Pancreas (tissue), 10 donors: ENCODE measurements around the gene RGS11. TPM values are rescaled to one million over a fixed set of nuclear protein-coding genes. Genes with fewer than 3 reads are reported as not detected.
A peak's percentile ranks its signal among the peaks of the same experiment; 100 is the strongest.

ENCODE experiments used
- ATAC-seq, 4 donors: fragments of 200-7000 bp; cut with Tn5 transposase; one replicate each; pipeline versions ENCODE4 v1.8.0 to v1.9.1; 2020; ENCODE audit warnings: mild to moderate bottlenecking in 4 of 4, moderate library complexity in 4 of 4
- DNase-seq, 6 donors: peaks; one replicate each; pipeline ENCODE4 v3.0.0-alpha.2; 2020
- FAIRE-seq: peaks from 2 replicates; lab custom pipeline; 2012; peaks lifted over from hg19 to GRCh38; lab: Jason Lieb, UNC
- H3K27ac ChIP-seq, 4 donors: fragments of 200-600 bp; sonication (generic); 1 replicate in 3 of 4; 2 replicates in 1 of 4; pipeline versions ENCODE4 v1.5.0 to v1.8.0; 2020
- H3K27me3 ChIP-seq, 4 donors: fragments of 200-600 bp; one replicate each; pipeline ENCODE4 v1.8.0; 2021
- H3K36me3 ChIP-seq, 3 donors: fragments of 200-600 bp; sonication (generic) in 1 of 3; one replicate each; pipeline versions ENCODE4 v1.5.0 to v1.8.0; 2020 to 2021
- H3K4me1 ChIP-seq, 3 donors: fragments of 200-600 bp; one replicate each; pipeline ENCODE4 v1.8.0; 2021
- H3K4me3 ChIP-seq, 4 donors: fragments of 200-600 bp; sonication (generic) in 2 of 4; one replicate each; pipeline versions ENCODE4 v1.5.0 to v1.8.0; 2020 to 2021
- H3K9me3 ChIP-seq, 4 donors: fragments of 200-600 bp; one replicate each; pipeline ENCODE4 v1.8.0; 2021
- WGBS, 2 donors: extraction: QIAGEN DNeasy Blood & Tissue Kit; methylation state at CpG; one replicate each; pipeline ENCODE4 v1.1.7; 2013; 5-methylcytosine and 5-hydroxymethylcytosine counted together
- intact Hi-C, 3 donors: fragments of 100-400 bp; cut with DNase I; formaldehyde crosslinking; loops; one replicate each; pipeline versions ENCODE4 v1.11.1 to v1.14.2; 2022
- polyA plus RNA-seq, 2 donors: library from polyadenylated mRNA; stranded (reverse); fragments of 200-250 nt; gene quantifications; one replicate each; pipeline ENCODE4 v1.2.3, GENCODE V29; 2013
- total RNA-seq, 6 donors: library from RNA; stranded (reverse); fragmentation: NEBNext Ultra II Directional in 4 of 6; extraction: Animal tissue kit (Norgen Biotek cat#: 25700) in 4 of 6; gene quantifications; one replicate each; pipeline versions ENCODE4 v1.2.1 to v1.2.4, GENCODE V29; 2021 to 2023
- TF ChIP-seq, protein P1 (sequence below), 4 donors: fragments of 200-600 bp; sonication (generic) in 3 of 4; IDR thresholded peaks; one replicate each; pipeline versions ENCODE4 v1.5.0 to v1.8.0; 2021; ENCODE audit warnings: antibody characterized with exemption in 4 of 4
- donor health status: healthy with polysubstance abuse.
- donor health status: DM: no; HTN: no; CAD: no; lungs with moderate emphysema.
- donor health status: DM: no; HTN: no; CAD: no.
- donor health status: control.
- donor health status: control.
- donor health status: Bipolar disorder and iron deficiency.
- donor health status: DM: yes; HTN: yes; CAD: no.
- donor health status: DM: no; HTN: no; CAD: no.
- donor health status: DM: no; HTN: no; CAD: no.
- donor health status: DM: yes; HTN: yes; CAD: no.

The RGS11 gene
- total and polyA plus RNA-seq, 8 donors: 4.5 to 47.2 (median 8.1) TPM

DNA sequence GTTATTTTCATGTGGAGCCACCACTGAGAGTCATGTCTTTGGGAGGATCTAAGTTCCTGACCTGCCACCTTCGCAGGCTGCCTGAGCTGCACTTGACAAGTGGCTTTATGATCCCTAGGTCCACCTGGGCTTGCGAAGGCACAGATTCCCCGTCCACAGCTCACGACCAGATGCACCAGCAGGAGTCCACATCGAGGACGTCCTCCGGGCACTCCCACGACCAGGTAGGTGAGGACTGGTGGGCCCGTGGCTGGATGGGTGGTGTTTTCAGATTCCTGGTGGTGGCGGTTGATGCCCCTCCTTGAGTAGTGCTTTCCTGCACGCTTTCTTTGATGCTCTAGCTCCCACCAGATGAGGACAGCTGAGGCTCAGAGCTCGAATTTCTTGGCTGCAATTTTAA, 26.3 kb downstream of the RGS11 start:
- intact Hi-C loops: loop anchor here in 2 of 3 donors (5.0 to 10.0 kb wide), 2 partner anchors 95 to 98 kb away; no protein-coding TSS in a partner anchor
- ATAC-seq (no peak), FAIRE-seq (no peak), DNase-seq (peak in 1 of 6 donors; percentile 25)
- Histone ChIP-seq H3K4me3 (no peak overlapping the region), H3K36me3 (no peaks in the 10 kb centered on the region), H3K27ac (peak overlapping the region in 2 of 4 donors; percentile 74 to 76), H3K9me3 (no peaks in the 10 kb centered on the region), H3K27me3 (no peaks in the 10 kb centered on the region), H3K4me1 (peaks cover 0 to 9% (median 7%) of the 10 kb centered on the region in 3 donors)
- WGBS, 2 donors: 88 to 92% methylated on average over 12 of the region's 12 CpGs
- TF ChIP-seq, protein P1, sequence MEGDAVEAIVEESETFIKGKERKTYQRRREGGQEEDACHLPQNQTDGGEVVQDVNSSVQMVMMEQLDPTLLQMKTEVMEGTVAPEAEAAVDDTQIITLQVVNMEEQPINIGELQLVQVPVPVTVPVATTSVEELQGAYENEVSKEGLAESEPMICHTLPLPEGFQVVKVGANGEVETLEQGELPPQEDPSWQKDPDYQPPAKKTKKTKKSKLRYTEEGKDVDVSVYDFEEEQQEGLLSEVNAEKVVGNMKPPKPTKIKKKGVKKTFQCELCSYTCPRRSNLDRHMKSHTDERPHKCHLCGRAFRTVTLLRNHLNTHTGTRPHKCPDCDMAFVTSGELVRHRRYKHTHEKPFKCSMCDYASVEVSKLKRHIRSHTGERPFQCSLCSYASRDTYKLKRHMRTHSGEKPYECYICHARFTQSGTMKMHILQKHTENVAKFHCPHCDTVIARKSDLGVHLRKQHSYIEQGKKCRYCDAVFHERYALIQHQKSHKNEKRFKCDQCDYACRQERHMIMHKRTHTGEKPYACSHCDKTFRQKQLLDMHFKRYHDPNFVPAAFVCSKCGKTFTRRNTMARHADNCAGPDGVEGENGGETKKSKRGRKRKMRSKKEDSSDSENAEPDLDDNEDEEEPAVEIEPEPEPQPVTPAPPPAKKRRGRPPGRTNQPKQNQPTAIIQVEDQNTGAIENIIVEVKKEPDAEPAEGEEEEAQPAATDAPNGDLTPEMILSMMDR (IDR thresholded peaks at IDR 0.05): no peak

DNA sequence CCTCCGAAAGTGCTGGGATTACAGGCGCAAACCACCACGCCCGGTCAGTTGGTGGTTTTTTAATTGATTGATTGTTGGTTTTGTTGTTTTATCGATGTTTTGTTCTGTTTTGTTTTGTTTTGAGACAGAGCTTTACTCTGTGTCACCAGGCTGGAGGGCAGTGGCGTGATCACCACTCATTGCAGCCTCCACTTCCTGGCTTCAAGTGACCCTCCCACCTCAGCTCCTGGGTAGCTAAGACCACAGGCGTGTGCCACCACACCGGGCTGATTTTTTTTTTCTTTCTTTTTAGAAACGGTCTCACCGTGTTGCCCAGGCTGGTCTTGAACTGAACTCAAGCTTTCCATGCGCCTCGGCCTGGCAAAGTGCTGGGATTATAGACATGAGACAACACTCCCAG, 28.7 kb downstream of the RGS11 start:
- ATAC-seq (no peak), DNase-seq (peak in 2 of 6 donors; percentile 3 to 10), FAIRE-seq (no peak)
- Histone ChIP-seq H3K27ac (no peak overlapping the region), H3K9me3 (no peaks in the 10 kb centered on the region), H3K4me1 (peaks cover 0 to 9% (median 7%) of the 10 kb centered on the region in 3 donors), H3K36me3 (no peaks in the 10 kb centered on the region), H3K4me3 (no peak overlapping the region), H3K27me3 (no peaks in the 10 kb centered on the region)
- WGBS, 2 donors: 93 to 98% methylated on average over 12 of the region's 12 CpGs
- TF ChIP-seq, protein P1 (IDR thresholded peaks at IDR 0.05): no peak
- intact Hi-C loops: loop anchor here in 2 of 3 donors (5.0 to 10.0 kb wide), 2 partner anchors 98 to 100 kb away; no protein-coding TSS in a partner anchor

DNA sequence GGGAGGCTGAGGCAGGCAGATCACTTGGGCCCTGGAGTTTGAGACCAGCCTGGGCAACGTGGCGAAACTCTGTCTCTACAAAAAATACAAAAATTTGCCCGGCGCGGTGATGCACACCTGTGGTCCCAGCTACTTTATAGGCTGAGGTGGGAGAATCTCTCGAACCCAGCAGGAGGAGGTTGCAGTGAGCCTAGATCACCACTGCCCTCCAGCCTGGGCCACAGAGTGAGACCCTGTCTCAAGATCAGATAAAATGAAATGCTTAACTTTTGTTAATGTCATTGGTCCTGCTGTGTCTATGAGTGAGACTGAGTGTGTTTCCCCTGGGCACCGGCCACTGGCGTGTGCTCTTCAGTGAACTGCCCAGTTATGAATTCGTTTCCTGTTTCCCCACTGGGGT, 30.6 kb downstream of the RGS11 start:
- 95 to 98% methylated on average over 9 of the region's 9 CpGs for WGBS, 2 donors
- ATAC-seq (no peak), DNase-seq (no peak), FAIRE-seq (no peak)
- Histone ChIP-seq H3K9me3 (no peaks in the 10 kb centered on the region), H3K4me3 (no peak overlapping the region), H3K27me3 (no peaks in the 10 kb centered on the region), H3K36me3 (no peaks in the 10 kb centered on the region), H3K4me1 (peaks cover 0 to 9% (median 3%) of the 10 kb centered on the region in 3 donors), H3K27ac (no peak overlapping the region)
- TF ChIP-seq, protein P1 (IDR thresholded peaks at IDR 0.05): no peak
- intact Hi-C loops: loop anchor here in 2 of 3 donors (5.0 to 10.0 kb wide), 2 partner anchors 100 to 102 kb away; no protein-coding TSS in a partner anchor

DNA sequence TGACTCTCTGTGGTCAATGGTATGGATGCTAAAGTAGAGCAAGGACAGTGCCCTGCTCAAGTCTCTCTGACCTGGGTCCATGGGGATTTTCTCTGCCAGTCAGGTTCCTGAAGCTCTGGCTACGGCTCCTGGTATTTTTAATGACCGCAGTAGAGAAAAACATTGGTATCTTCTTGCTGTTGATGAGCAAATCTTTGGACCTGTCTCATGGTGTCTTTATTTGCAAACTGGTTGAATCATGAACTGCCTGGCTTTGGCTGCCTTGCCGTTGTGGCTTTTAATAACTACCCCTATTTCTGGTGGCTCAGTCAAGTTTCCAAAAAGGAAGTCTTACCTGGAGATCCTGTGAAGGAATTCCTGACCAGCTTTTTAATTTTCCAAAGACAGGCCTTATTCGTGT, 32.4 kb downstream of the RGS11 start:
- Histone ChIP-seq H3K9me3 (no peaks in the 10 kb centered on the region), H3K4me3 (no peak overlapping the region), H3K27ac (no peak overlapping the region), H3K4me1 (peaks cover 0 to 14% (median 0%) of the 10 kb centered on the region in 3 donors), H3K27me3 (no peaks in the 10 kb centered on the region), H3K36me3 (no peaks in the 10 kb centered on the region)
- 71 to 76% methylated on average over 4 of the region's 4 CpGs for WGBS, 2 donors
- DNase-seq (peak in 2 of 6 donors; percentile 0 to 6), ATAC-seq (no peak), FAIRE-seq (no peak)
- TF ChIP-seq, protein P1 (IDR thresholded peaks at IDR 0.05): no peak
- intact Hi-C loops: loop anchor here in 1 of 3 donors (10.0 kb wide), 1 partner anchor 101 kb away; no protein-coding TSS in a partner anchor

DNA sequence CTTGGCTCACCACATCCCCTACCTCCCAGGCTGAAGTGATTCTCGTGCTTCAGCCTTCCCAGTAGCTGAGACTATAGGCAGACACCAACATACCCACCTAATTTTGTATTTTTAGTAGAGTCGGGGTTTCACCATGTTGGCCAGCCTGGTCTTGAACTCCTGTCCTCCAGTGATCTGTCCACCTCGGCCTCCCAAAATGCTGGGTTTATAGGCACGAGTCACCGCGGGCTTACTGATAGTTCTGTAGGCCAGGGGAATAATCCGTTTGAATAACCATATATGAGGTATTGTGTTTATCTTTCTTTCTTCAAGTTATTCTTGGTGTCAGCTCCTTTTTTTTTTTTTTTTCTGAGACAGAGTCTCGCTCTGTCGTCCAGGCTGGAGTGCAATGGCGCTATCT, 33.5 kb downstream of the RGS11 start:
- TF ChIP-seq, protein P1 (IDR thresholded peaks at IDR 0.05): no peak
- intact Hi-C loops: loop anchor here in 1 of 3 donors (10.0 kb wide), 1 partner anchor 103 kb away; no protein-coding TSS in a partner anchor
- Histone ChIP-seq H3K27me3 (no peaks in the 10 kb centered on the region), H3K36me3 (no peaks in the 10 kb centered on the region), H3K4me1 (peaks cover 0 to 14% (median 0%) of the 10 kb centered on the region in 3 donors), H3K27ac (no peak overlapping the region), H3K9me3 (no peaks in the 10 kb centered on the region), H3K4me3 (no peak overlapping the region)
- FAIRE-seq (no peak), ATAC-seq (no peak), DNase-seq (no peak)
- 92 to 93% methylated on average over 10 of the region's 10 CpGs for WGBS, 2 donors
